ENCODE data around the gene ARTN. TPM values are rescaled to one million over a fixed set of nuclear protein-coding genes. Genes with fewer than 3 reads are reported as not detected.

The ARTN gene
- total RNA-seq, 4 donors from 2014 or later = 0.19 to 0.72 (median 0.63) TPM; not detected in 1

DNA sequence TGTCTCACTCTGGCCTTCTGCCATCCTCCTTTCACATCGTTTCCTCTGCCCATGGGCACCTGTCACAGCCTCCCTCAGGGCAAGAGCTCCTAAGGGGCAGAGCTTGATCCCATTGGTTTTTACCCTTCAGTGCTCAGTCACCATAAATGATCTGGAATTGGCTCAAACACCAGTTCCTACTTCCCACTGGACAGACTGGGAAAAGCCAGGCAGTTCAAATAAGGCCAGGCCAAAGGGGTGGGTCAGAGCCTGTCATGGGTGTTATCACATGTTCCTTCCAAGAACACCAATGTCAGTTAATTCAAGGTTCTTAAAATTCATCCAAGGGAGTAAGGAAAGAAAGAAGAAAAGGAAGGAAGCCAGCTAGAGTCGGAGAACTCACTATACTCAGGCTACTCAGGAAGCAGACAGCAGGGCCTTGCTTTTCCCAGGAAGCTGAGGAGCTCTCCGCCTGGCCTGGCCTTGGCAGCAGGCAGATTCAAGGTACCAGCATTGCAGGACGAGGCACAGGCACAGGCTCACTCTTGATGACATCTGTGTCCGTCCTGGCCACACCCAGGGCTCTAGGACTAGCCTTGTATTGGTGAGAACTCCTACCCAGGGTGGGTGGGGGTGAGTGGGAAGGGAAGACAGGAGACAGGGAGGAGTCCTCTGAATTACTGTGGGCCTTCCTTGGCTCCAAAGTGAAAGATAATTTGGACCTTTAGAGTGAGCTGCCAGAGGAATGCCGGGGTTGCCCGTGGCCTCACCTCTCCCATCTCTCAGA, 32.2 kb upstream of the ARTN start:
- DNase-seq (ENCODE audit: low spot score) = no peak
- TF ChIP-seq, protein P1, sequence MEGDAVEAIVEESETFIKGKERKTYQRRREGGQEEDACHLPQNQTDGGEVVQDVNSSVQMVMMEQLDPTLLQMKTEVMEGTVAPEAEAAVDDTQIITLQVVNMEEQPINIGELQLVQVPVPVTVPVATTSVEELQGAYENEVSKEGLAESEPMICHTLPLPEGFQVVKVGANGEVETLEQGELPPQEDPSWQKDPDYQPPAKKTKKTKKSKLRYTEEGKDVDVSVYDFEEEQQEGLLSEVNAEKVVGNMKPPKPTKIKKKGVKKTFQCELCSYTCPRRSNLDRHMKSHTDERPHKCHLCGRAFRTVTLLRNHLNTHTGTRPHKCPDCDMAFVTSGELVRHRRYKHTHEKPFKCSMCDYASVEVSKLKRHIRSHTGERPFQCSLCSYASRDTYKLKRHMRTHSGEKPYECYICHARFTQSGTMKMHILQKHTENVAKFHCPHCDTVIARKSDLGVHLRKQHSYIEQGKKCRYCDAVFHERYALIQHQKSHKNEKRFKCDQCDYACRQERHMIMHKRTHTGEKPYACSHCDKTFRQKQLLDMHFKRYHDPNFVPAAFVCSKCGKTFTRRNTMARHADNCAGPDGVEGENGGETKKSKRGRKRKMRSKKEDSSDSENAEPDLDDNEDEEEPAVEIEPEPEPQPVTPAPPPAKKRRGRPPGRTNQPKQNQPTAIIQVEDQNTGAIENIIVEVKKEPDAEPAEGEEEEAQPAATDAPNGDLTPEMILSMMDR (IDR thresholded peaks at IDR 0.05) = no peak
- ATAC-seq (ENCODE audit: low FRiP score) = no peak

DNA sequence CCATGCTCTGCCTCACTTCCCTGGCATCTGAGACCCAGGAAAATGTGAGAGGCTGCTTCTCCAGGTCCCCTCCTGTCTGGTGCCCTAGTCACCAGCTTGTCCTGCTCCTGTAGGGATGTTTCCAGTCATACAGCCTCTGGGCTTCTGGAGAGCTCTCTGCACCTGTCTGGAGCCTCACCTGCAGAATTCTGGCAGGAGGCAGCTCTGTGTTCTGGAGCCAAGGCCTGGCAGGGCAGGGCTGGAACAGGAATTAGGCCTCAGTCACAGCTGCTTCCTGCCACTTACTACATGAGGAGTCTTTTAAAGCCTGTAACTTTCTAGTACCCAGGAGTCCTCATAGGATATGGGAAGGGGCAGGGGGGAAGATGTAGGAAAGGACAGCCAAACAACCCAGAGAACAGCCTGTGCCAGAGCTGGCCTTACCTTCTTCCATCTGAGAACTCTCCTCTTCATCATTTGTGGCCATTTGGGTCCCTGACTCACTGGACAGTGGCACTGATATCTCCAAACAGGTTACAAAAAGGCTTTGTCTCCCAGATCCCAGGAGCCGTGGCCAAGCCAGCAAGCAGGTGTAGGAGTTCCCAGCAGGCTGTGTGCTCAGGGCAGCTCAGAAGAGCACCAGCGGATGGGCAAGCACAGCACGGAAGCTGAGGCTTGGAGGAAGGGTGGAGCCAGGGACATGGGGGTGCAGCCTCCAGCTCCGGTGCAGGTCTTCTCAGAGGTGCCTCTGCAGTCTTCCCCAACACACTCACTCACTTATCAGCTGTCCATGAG, 31.4 kb upstream of the ARTN start:
- TF ChIP-seq, protein P1 (IDR thresholded peaks at IDR 0.05) = no peak
- DNase-seq (ENCODE audit: low spot score) = no peak
- ATAC-seq (ENCODE audit: low FRiP score) = no peak

DNA sequence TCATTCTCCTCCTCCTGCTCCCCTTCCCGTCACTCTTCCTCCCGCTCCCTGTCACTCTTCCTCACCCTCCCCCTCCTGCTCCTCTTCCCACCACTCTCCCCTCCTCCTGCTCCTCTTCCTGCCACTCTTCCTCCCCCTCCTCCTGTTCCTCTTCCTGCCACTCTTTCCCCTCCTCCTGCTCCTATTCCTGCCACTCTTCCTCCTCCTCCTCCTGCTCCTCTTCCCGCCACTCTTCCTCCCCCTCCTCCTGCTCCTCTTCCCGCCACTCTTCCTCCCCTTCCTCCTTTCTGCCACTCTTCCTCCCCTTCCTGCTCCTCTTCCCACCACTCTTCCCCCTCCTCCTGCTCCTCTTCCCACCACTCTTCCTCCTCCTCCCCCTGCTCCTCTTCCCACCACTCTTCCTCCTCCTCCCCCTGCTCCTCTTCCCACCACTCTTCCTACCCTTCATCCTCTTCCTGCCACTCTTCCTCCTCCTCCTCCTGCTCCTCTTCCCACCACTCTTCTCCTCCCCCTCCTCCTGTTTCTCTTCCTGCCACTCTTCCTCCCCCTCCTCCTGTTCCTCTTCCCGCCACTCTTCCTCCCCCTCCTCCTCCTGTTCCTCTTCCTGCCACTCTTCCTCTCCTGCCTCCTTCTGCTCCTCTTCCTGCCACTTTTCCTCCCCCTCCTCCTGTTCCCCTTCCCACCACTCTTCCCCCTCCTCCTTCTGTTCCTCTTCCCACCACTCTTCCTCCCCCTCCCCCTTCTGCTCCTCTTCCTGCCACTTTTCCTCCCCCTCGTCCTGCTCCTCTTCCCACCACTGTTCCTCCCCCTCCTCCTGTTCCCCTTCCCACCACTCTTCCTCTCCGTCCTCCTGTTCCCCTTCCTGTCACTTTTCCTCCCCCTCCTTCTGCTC, 28.7 kb upstream of the ARTN start:
- TF ChIP-seq, protein P1 (IDR thresholded peaks at IDR 0.05) = no peak
- DNase-seq (ENCODE audit: low spot score) = no peak
- ATAC-seq (ENCODE audit: low FRiP score) = no peak

DNA sequence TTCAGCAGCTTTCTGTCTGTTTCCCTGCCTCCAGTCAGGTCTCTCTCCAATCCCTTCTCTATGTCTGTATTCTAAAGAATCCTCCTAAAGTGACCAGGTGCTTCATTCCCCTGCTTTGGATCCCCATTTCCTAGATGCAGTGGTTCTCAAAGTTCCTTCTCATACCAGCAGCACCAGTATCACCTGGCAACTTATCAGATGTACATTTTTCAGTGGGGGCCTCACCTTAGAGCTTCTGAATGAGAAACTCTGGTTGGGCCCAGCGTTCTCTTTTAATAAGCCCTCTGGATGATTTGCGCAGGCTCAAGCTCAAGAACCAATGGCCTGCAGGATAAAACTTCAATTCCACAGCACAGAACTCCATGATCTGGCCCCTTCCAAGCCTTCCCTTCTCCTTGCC, 25.4 kb upstream of the ARTN start:
- DNase-seq (ENCODE audit: low spot score) = no peak
- ATAC-seq (ENCODE audit: low FRiP score) = no peak
- TF ChIP-seq, protein P1 (IDR thresholded peaks at IDR 0.05) = no peak

DNA sequence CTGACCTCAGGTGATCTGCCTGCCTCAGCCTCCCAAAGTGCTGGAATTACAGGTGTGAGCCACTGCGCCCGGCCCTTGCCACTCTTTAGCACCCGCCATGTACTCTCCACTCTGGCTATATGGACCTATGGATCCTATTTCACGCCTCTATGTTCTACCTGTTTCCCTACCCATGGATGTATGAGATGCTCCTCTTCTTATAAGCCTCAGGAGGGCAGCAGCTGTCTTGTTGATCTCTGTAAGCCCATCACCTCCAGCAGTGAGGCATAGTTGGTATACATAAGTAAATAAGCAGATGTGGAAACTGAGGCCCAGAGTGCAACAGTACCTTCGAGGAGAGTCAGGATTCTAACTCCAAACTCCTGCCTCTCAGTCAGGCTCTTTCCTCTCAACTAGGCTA, 24.7 kb upstream of the ARTN start:
- TF ChIP-seq, protein P1 (IDR thresholded peaks at IDR 0.05) = no peak

DNA sequence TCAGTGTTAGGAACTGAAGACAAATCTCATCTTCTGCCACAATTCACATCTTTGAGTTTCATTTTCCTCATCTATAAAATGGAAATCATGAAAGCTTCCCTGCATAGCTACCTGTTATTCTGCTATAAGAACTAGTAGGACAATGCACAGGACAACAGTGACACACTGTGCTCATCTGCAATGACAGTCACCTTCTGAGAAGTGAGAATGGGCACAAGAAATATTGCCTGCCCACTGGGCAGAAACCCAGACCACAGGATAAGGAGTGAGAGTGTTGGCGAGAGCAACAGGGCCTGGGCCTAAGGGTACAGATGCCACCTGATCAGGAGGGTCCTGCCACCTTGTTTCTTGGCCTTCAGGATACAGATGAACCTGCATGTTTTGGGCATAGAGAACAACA, 23.3 kb upstream of the ARTN start:
- DNase-seq (ENCODE audit: low spot score) = no peak
- no peak for ATAC-seq (ENCODE audit: low FRiP score)
- TF ChIP-seq, protein P1 (IDR thresholded peaks at IDR 0.05) = no peak

More for the DNA sequence above, 24.7 kb upstream of the ARTN start:
- no peak for ATAC-seq (ENCODE audit: low FRiP score)
- no peak for DNase-seq (ENCODE audit: low spot score)
